Retinal pigment epithelial cell (primary cell): ENCODE data around the gene RSBN1L.

Experiments used
- DNase-seq: peaks from one replicate; pipeline ENCODE4 v3.0.0-alpha.2; 2010; ENCODE audit warnings: low read depth
- H3K4me3 ChIP-seq: 2 replicates; pipeline ENCODE4 v1.5.1; 2011; ENCODE audit warnings: mild to moderate bottlenecking, low read length, control low read depth, moderate library complexity
- CTCF ChIP-seq: conservative IDR thresholded peaks from 2 replicates; pipeline ENCODE4 v1.5.1; 2011; ENCODE audit warnings: low read depth, low read length, control low read depth, inconsistent platforms

Gene RSBN1L

DNA sequence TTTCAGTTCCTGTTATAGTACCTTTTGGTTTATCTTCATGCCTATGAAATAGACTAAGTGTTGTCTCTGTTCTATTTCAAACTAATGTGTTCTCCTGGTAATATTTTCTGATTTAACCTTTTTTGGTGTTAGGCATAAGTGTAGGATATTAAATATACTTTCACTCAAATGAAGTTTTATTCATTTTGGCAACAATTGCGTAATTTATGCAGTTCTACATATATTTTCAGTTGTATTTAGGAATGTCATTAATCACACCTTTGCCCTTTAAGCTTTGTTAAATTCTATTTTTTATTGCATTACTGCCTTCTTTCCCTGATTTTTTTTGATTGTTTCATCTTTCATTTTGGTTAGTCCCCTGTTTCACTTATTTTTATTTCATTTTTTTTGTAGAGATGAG is 47.3 kb downstream of the RSBN1L start:
- no peak for TF ChIP-seq CTCF
- H3K4me3 ChIP-seq: no peak overlapping the region
- DNase-seq: no peak

DNA sequence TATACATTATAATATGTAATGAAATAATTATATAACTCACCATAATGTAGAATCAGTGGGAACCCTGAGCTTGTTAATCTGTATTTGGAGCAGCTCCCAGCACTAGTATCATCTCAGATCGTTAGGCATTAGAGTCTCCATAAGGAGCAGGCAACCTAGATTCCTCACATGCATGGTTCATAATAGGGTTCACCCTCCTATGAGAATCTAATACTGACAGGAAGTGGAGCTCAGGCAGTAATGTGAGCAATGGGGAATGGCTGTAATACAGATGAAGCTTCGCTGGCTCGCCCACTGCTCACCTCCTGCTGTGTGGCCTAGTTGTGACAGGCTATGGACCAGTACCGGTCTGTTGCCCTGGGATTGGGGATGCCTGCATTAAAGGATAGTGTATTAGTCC is 49.5 kb downstream of the RSBN1L start:
- TF ChIP-seq CTCF: no peak
- no peak for DNase-seq
- H3K4me3 ChIP-seq: no peak overlapping the region

GRCh38 chr7:77746164-77746823 is 50.0 kb downstream of the RSBN1L start:
- DNase-seq: no peak
- H3K4me3 ChIP-seq: no peak overlapping the region
- TF ChIP-seq CTCF: no peak

DNA sequence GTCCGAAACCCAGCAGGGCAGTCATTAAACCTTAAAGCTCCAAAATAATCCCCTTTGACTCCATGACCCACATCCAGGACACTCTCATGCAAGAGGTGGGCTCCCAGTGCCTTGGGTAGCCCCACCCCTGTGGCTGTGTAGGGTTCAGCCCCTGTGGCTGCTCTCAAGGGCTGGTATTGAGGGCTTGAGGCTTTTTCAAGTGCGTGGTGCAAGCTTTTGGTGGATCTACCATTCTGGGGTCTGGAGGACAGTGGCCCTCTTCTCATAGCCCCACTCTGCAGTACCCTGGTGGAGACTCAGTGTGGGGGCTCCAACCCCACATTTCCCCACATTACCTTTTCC is 50.5 kb downstream of the RSBN1L start:
- no peak for DNase-seq
- H3K4me3 ChIP-seq: no peak overlapping the region
- TF ChIP-seq CTCF: no peak

DNA sequence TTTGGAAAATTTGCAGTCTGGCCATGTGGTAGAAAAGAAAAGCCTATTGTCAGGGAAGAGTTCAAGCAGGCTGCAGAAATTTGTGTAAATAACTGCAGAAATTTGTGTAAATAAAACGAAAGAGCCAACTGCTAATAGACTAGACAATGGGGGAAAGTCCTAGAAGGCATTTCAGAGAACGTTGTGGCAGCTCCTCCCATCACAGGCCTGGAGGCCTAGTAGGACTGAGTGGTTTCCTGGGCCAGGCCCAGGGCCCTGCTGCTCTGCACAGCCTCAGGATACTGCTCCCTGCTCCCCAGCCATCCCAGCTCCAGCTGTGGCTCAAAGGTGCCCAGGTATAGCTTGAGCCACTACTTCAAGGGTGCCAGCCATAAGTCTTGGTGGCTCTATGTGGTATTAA is 50.9 kb downstream of the RSBN1L start:
- no peak overlapping the region for H3K4me3 ChIP-seq
- no peak for DNase-seq
- TF ChIP-seq CTCF: no peak

- no peak for TF ChIP-seq CTCF
- H3K4me3 ChIP-seq: no peak overlapping the region
- DNase-seq: no peak
Measured at GRCh38 chr7:77747718-77748117, 51.5 kb downstream of the RSBN1L start.

DNA sequence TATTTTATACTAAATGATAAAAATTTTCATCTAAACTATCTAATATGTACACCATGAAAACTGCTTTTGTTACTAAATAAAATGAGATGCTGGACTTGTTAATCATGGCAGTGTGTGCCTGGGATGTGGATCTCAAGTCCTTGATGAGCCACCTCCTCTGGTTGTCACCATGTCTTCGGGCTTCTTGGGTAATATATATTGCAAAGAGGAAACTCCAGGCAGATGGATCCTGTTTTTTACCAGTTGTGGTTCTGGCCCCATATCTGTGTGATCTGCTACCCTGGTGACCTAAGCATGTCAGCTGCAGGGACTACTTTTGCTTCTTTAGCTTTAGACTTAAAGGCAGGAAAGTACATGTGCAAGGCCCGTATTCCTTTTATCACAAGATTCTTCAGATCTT is 55.8 kb downstream of the RSBN1L start:
- no peak for DNase-seq
- TF ChIP-seq CTCF: no peak
- H3K4me3 ChIP-seq: no peak overlapping the region
